HepG2 (cell line): ENCODE measurements around the gene POC1B. TPM values are rescaled to one million over a fixed set of nuclear protein-coding genes. Genes with fewer than 3 reads are reported as not detected.
A peak's percentile ranks its signal among the peaks of the same experiment; 100 is the strongest.

Source experiments
- ARNT ChIP-seq: fragments of 450-650 bp; IDR thresholded peaks from 2 replicates; pipeline ENCODE4 v1.6.1; 2017
- ATRX ChIP-seq: sonication (generic); formaldehyde crosslinking; IDR thresholded peaks from 2 replicates; pipeline ENCODE4 v1.4.0; 2020; ENCODE audit warnings: missing genetic modification reagents, borderline replicate concordance
- CENPX ChIP-seq: sonication (generic); formaldehyde crosslinking; IDR thresholded peaks from 2 replicates; pipeline ENCODE4 v1.9.0; 2021; ENCODE audit warnings: mild to moderate bottlenecking, missing genetic modification reagents, moderate library complexity
- DMAP1 ChIP-seq: IDR thresholded peaks from 2 replicates; pipeline ENCODE4 v1.6.1; 2016
- ELF3 ChIP-seq: IDR thresholded peaks from 2 replicates; pipeline ENCODE4 v1.6.1; 2016; ENCODE audit warnings: missing genetic modification reagents, missing compliant biosample characterization
- HDAC1 ChIP-seq: sonication (generic); formaldehyde crosslinking; IDR thresholded peaks from 2 replicates; pipeline ENCODE4 v1.5.1; 2020; ENCODE audit warnings: mild to moderate bottlenecking, missing genetic modification reagents
- HDAC2 ChIP-seq: sonication (generic); formaldehyde crosslinking; IDR thresholded peaks from 2 replicates; pipeline ENCODE4 v1.4.0; 2020; ENCODE audit warnings: missing genetic modification reagents
- HMGA1 ChIP-seq: sonication (generic); formaldehyde crosslinking; conservative IDR thresholded peaks from 2 replicates; pipeline ENCODE4 v1.4.0; 2020; ENCODE audit warnings: missing genetic modification reagents
- HNRNPUL1 ChIP-seq: fragments of 200-400 bp; formaldehyde crosslinking; IDR thresholded peaks from 2 replicates; pipeline ENCODE4 v1.6.1; 2017; ENCODE audit warnings: low read depth, mild to moderate bottlenecking, low read length, moderate library complexity
- HOXA7 ChIP-seq: sonication (generic); formaldehyde crosslinking; IDR thresholded peaks from 2 replicates; pipeline ENCODE4 v1.8.1; 2022; ENCODE audit warnings: mild to moderate bottlenecking, missing genetic modification reagents, moderate library complexity
- HOXA9 ChIP-seq: sonication (generic); formaldehyde crosslinking; IDR thresholded peaks from 2 replicates; pipeline ENCODE4 v1.8.1; 2022; ENCODE audit warnings: missing genetic modification reagents, mild to moderate bottlenecking, moderate library complexity, borderline replicate concordance
- MAF1 ChIP-seq: sonication (generic); formaldehyde crosslinking; IDR thresholded peaks from 2 replicates; pipeline ENCODE4 v1.5.0; 2020; ENCODE audit warnings: missing genetic modification reagents, borderline replicate concordance
- REL ChIP-seq: sonication (generic); formaldehyde crosslinking; conservative IDR thresholded peaks from 2 replicates; pipeline ENCODE4 v1.8.0; 2022; ENCODE audit warnings: mild to moderate bottlenecking, missing genetic modification reagents, moderate library complexity
- RFX5 ChIP-seq: IDR thresholded peaks from 2 replicates; pipeline ENCODE4 v1.6.1; 2011; ENCODE audit warnings: low read depth, low read length, improper control_type of control experiment
- SIN3A ChIP-seq: IDR thresholded peaks from 2 replicates; pipeline ENCODE4 v1.6.1; 2011; ENCODE audit warnings: low read depth, mild to moderate bottlenecking, control low read depth, low read length, borderline replicate concordance
- TCF7L2 ChIP-seq: IDR thresholded peaks from 2 replicates; pipeline ENCODE4 v1.6.1; 2011; ENCODE audit warnings: mild to moderate bottlenecking, low read depth, low read length, moderate library complexity
- TFDP2 ChIP-seq: sonication (generic); formaldehyde crosslinking; IDR thresholded peaks from 2 replicates; pipeline ENCODE4 v1.4.0; 2020; ENCODE audit warnings: missing genetic modification reagents
- ZBTB8A ChIP-seq: sonication (generic); formaldehyde crosslinking; IDR thresholded peaks from 2 replicates; pipeline ENCODE4 v1.4.0; 2020; ENCODE audit warnings: mild to moderate bottlenecking, low read depth, missing genetic modification reagents, borderline replicate concordance
- ZNF138 ChIP-seq: sonication (generic); formaldehyde crosslinking; IDR thresholded peaks from 2 replicates; pipeline ENCODE4 v1.5.0; 2020; ENCODE audit warnings: mild to moderate bottlenecking, low read depth, missing genetic modification reagents
- ZNF20 ChIP-seq: sonication (generic); formaldehyde crosslinking; IDR thresholded peaks from 2 replicates; pipeline ENCODE4 v1.4.0; 2020; ENCODE audit warnings: mild to moderate bottlenecking, moderate library complexity, missing genetic modification reagents
- ZNF234 ChIP-seq: sonication (generic); formaldehyde crosslinking; conservative IDR thresholded peaks from 2 replicates; pipeline ENCODE4 v1.5.1; 2020; ENCODE audit warnings: mild to moderate bottlenecking, missing genetic modification reagents
- ZNF275 ChIP-seq: sonication (generic); formaldehyde crosslinking; IDR thresholded peaks from 2 replicates; pipeline ENCODE4 v1.8.0; 2022; ENCODE audit warnings: missing genetic modification reagents, mild to moderate bottlenecking, inconsistent platforms, borderline replicate concordance
- ZNF276 ChIP-seq: sonication (generic); formaldehyde crosslinking; IDR thresholded peaks from 2 replicates; pipeline ENCODE4 v1.4.0; 2020; ENCODE audit warnings: mild to moderate bottlenecking, low read depth, missing genetic modification reagents
- ZNF331 ChIP-seq: sonication (generic); formaldehyde crosslinking; IDR thresholded peaks from 2 replicates; pipeline ENCODE4 v1.4.0; 2020; ENCODE audit warnings: missing genetic modification reagents
- ZNF615 ChIP-seq: sonication (generic); formaldehyde crosslinking; IDR thresholded peaks from 2 replicates; pipeline ENCODE4 v1.5.0; 2020; ENCODE audit warnings: mild to moderate bottlenecking, missing genetic modification reagents, borderline replicate concordance
- polyA plus RNA-seq, 8 experiments: library from polyadenylated mRNA; depleted of rRNA in 3 of 8; stranded (reverse) in 7 of 8; unstranded in 1 of 8; fragments of >200 nt; fragmentation: Illumina TruSeq in 4 of 8; extraction: Trizol in 4 of 8; gene quantifications; 2 replicates each; pipeline versions ENCODE4 v1.2.1 to v1.2.3, GENCODE V29; 2011 to 2016; ENCODE audit warnings: low read depth in 4 of 8, missing spikeins in 1 of 8, mixed read lengths in 1 of 8; ENCODE audit not compliant: insufficient read depth in 1 of 8
- total RNA-seq, 5 experiments: library from RNA; depleted of rRNA; stranded (reverse); fragments of >200 nt; fragmentation: Illumina TruSeq; extraction: Trizol; gene quantifications; 2 replicates each; pipeline ENCODE4 v1.2.3, GENCODE V29; 2016; ENCODE audit warnings: low read depth in 1 of 5
- TF ChIP-seq, protein P1 (sequence below): sonication (generic); formaldehyde crosslinking; IDR thresholded peaks from 2 replicates; pipeline ENCODE4 v1.8.0; 2022; ENCODE audit warnings: mild to moderate bottlenecking, missing genetic modification reagents; ENCODE audit not compliant: insufficient replicate concordance

Gene POC1B
- total and polyA plus RNA-seq, 2 of the 13 experiments (the other 11 are each of a cell fraction or from before 2014, with no cell fraction given) = 9.3 to 11.0 TPM

- TF ChIP-seq, protein P1, sequence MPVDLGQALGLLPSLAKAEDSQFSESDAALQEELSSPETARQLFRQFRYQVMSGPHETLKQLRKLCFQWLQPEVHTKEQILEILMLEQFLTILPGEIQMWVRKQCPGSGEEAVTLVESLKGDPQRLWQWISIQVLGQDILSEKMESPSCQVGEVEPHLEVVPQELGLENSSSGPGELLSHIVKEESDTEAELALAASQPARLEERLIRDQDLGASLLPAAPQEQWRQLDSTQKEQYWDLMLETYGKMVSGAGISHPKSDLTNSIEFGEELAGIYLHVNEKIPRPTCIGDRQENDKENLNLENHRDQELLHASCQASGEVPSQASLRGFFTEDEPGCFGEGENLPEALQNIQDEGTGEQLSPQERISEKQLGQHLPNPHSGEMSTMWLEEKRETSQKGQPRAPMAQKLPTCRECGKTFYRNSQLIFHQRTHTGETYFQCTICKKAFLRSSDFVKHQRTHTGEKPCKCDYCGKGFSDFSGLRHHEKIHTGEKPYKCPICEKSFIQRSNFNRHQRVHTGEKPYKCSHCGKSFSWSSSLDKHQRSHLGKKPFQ (CRISPR knock-in tag) = peak; percentile 66
- TF ChIP-seq ELF3 (CRISPR knock-in tag) = 0 out of 2 replicates have a peak, but pooled peaks have one; percentile 46
- no peak for TF ChIP-seq ZNF275 (CRISPR knock-in tag)
- TF ChIP-seq HOXA7 (CRISPR knock-in tag) = no peak
- TF ChIP-seq HNRNPUL1 = peak; percentile 79; the same call in 1 of the 2 replicates
- no peak for TF ChIP-seq ZNF276
- no peak for TF ChIP-seq HDAC1
- TF ChIP-seq HOXA9 (CRISPR knock-in tag) = no peak
- TF ChIP-seq SIN3A = no peak
- no peak for TF ChIP-seq MAF1 (CRISPR knock-in tag)
- TF ChIP-seq CENPX (CRISPR knock-in tag) = no peak
- 0 out of 2 replicates have a peak, but pooled peaks have one; percentile 45 for TF ChIP-seq ZBTB8A (CRISPR knock-in tag)
- TF ChIP-seq ARNT = no peak
- no peak for TF ChIP-seq ZNF20 (CRISPR knock-in tag)
- TF ChIP-seq TCF7L2 = no peak
- no peak for TF ChIP-seq ATRX
- TF ChIP-seq ZNF138 = no peak
- TF ChIP-seq ZNF331 (CRISPR knock-in tag) = no peak
- no peak for TF ChIP-seq RFX5
- TF ChIP-seq HMGA1 (CRISPR knock-in tag) = no peak
- TF ChIP-seq HDAC2 (CRISPR knock-in tag) = peak; percentile 32; the same call in 1 of the 2 replicates
- TF ChIP-seq ZNF615 = no peak
- TF ChIP-seq ZNF234 (CRISPR knock-in tag) = no peak
- TF ChIP-seq DMAP1 (CRISPR knock-in tag) = 0 out of 2 replicates have a peak, but pooled peaks have one; percentile 44
- TF ChIP-seq REL (CRISPR knock-in tag) = no peak
- no peak for TF ChIP-seq TFDP2
Observed at GRCh38 chr12:89379148-89379838, 146.6 kb downstream of the POC1B start (continued).
